K562 (cell line): ENCODE results near the gene RELA. TPM values are rescaled to one million over a fixed set of nuclear protein-coding genes. Genes with fewer than 3 reads are reported as not detected.

Source experiments
- ATAC-seq: fragments of 200-7000 bp; cut with Tn5 transposase; 3 replicates; pipeline ENCODE4 v1.9.1; 2020; ENCODE audit warnings: moderate library complexity
- BruUV-seq: library from RNA; stranded (reverse); fragments of 400-500 nt; replicated peaks from 2 replicates; lab custom pipeline; 2021; lab: Mats Ljungman, UMichigan
- CTCF ChIA-PET: fragments of 300-600 bp; formaldehyde crosslinking; extraction: SDS; loops from one replicate; lab custom pipeline; 2021; ENCODE audit warnings: low intra/inter-chr PET ratio; lab: Yijun Ruan, JAX
- POLR2A ChIA-PET: fragments of 300-600, 350-650 bp; sonication (Branson Sonifier 250); formaldehyde crosslinking; extraction: SDS; loops from one replicate; lab custom pipeline; 2021; ENCODE audit warnings: antibody characterized with exemption, inconsistent platforms; lab: Yijun Ruan, JAX
- DNase-seq, 4 experiments: peaks; one replicate each; pipeline versions ENCODE4 v3.0.0 to v3.0.0-alpha.2; 2011 to 2018; ENCODE audit warnings: low spot score in 3 of 4, mixed read lengths in 3 of 4; ENCODE audit errors: extremely low read depth in 1 of 4
- FAIRE-seq: peaks from 2 replicates; lab custom pipeline; 2011; peaks lifted over from hg19 to GRCh38; lab: Jason Lieb, UNC
- H2AFZ ChIP-seq: 2 replicates; pipeline ENCODE4 v1.6.0; 2011; ENCODE audit warnings: low read depth, low read length, control low read depth, inconsistent platforms
- H3K27ac ChIP-seq: fragments of 200-600 bp; 3 replicates; pipeline ENCODE4 v1.8.0; 2011; ENCODE audit warnings: low read depth, mild to moderate bottlenecking, control low read depth, inconsistent platforms, low read length, moderate library complexity, mixed read lengths; ENCODE audit errors: extremely low read depth
- H3K27me3 ChIP-seq, 2 experiments: fragments of 300-600 bp in 1 of 2; 2 replicates in 1 of 2; 3 replicates in 1 of 2; pipeline versions ENCODE4 v1.6.0 to v1.8.0; 2011; ENCODE audit warnings: inconsistent platforms in 2 of 2, low read length in 2 of 2, mild to moderate bottlenecking in 1 of 2, mixed read lengths in 1 of 2, moderate library complexity in 1 of 2; ENCODE audit not compliant: control insufficient read depth in 2 of 2, insufficient read depth in 2 of 2
- H3K36me3 ChIP-seq: fragments of 300-600 bp; 3 replicates; pipeline ENCODE4 v1.8.0; 2011; ENCODE audit warnings: mild to moderate bottlenecking, low read length, inconsistent platforms; ENCODE audit not compliant: control insufficient read depth, insufficient read depth
- H3K4me1 ChIP-seq, 2 experiments: fragments of 200-600 bp in 1 of 2; replicated peaks in 1 of 2; 2 replicates in 1 of 2; 3 replicates in 1 of 2; pipeline versions ENCODE4 v1.5.1 to v1.8.0; 2011; ENCODE audit warnings: inconsistent platforms in 2 of 2, low read length in 2 of 2, mild to moderate bottlenecking in 1 of 2, mixed read lengths in 1 of 2, moderate library complexity in 1 of 2; ENCODE audit not compliant: control insufficient read depth in 2 of 2, insufficient read depth in 2 of 2
- H3K4me2 ChIP-seq: 2 replicates; pipeline ENCODE4 v1.6.1; 2011; ENCODE audit warnings: low read length, control low read depth, inconsistent platforms, mixed read lengths; ENCODE audit not compliant: insufficient read depth
- H3K4me3 ChIP-seq: fragments of 200-600 bp; sonication (generic), shearing (Covaris generic); 2 replicates; pipeline ENCODE4 v1.5.1; 2016; ENCODE audit warnings: control low read depth, inconsistent platforms
- H3K79me2 ChIP-seq: fragments of 200-600 bp; 3 replicates; pipeline ENCODE4 v1.8.0; 2011; ENCODE audit warnings: low read length, inconsistent platforms; ENCODE audit not compliant: control insufficient read depth, insufficient read depth
- H3K9ac ChIP-seq, 2 experiments: 2 replicates each; pipeline versions ENCODE4 v1.6.0 to v1.6.1; 2011; ENCODE audit warnings: low read depth in 2 of 2, low read length in 2 of 2, control low read depth in 1 of 2, inconsistent platforms in 1 of 2, mild to moderate bottlenecking in 1 of 2, mixed read lengths in 1 of 2; ENCODE audit not compliant: insufficient read depth in 1 of 2
- H3K9me1 ChIP-seq: one replicate; pipeline ENCODE4 v1.6.0; 2011; ENCODE audit warnings: inconsistent platforms, mild to moderate bottlenecking, low read length, moderate library complexity; ENCODE audit not compliant: control insufficient read depth, insufficient read depth
- H3K9me3 ChIP-seq: replicated peaks from 2 replicates; pipeline ENCODE4 v1.5.1; 2011; ENCODE audit warnings: low read depth, low read length, inconsistent platforms; ENCODE audit not compliant: control insufficient read depth, insufficient read depth
- H4K20me1 ChIP-seq: replicated peaks from 2 replicates; pipeline ENCODE4 v1.6.1; 2011; ENCODE audit warnings: low read length, inconsistent platforms, mixed read lengths; ENCODE audit not compliant: control insufficient read depth, insufficient read depth
- GATAD2B ChIP-seq: fragments of 450-650 bp; IDR thresholded peaks from 2 replicates; pipeline ENCODE4 v1.6.1; 2017; ENCODE audit warnings: mild to moderate bottlenecking, borderline replicate concordance
- PBX2 ChIP-seq, 2 experiments: IDR thresholded peaks in 1 of 2; conservative IDR thresholded peaks in 1 of 2; 2 replicates each; pipeline ENCODE4 v1.6.1; 2016; ENCODE audit warnings: low read depth in 2 of 2, mild to moderate bottlenecking in 1 of 2, missing compliant biosample characterization in 1 of 2, missing genetic modification characterization in 1 of 2, moderate library complexity in 1 of 2
- PHF21A ChIP-seq: fragments of 450-650 bp; IDR thresholded peaks from 2 replicates; pipeline ENCODE4 v1.6.1; 2017; ENCODE audit warnings: low read depth, borderline replicate concordance
- SIN3A ChIP-seq, 2 experiments: fragments of 150-350 bp in 1 of 2; IDR thresholded peaks; 2 replicates each; pipeline ENCODE4 v1.6.1; 2011 to 2016; ENCODE audit warnings: borderline replicate concordance in 2 of 2, low read depth in 2 of 2, low read length in 2 of 2, mild to moderate bottlenecking in 2 of 2, moderate library complexity in 2 of 2; ENCODE audit not compliant: control insufficient read depth in 1 of 2
- STAG1 ChIP-seq: sonication (generic); formaldehyde crosslinking; IDR thresholded peaks from 2 replicates; pipeline ENCODE4 v1.5.0; 2020; ENCODE audit warnings: missing genetic modification reagents, borderline replicate concordance
- VEZF1 ChIP-seq: fragments of 200-800 bp; sonication (Bioruptor generic); IDR thresholded peaks from 2 replicates; pipeline ENCODE4 v1.6.1; 2017; ENCODE audit warnings: missing genetic modification characterization, missing compliant biosample characterization
- WHSC1 ChIP-seq: IDR thresholded peaks from one replicate; pipeline ENCODE4 v1.6.1; 2012; ENCODE audit warnings: low read length, control low read depth, inconsistent platforms
- ZNF280A ChIP-seq: fragments of 450-650 bp; IDR thresholded peaks from 2 replicates; pipeline ENCODE4 v1.6.1; 2018; ENCODE audit warnings: mild to moderate bottlenecking, low read depth; ENCODE audit not compliant: partially characterized antibody
- ZNF592 ChIP-seq: fragments of 450-650 bp; IDR thresholded peaks from 2 replicates; pipeline ENCODE4 v1.6.1; 2017; ENCODE audit warnings: antibody characterized with exemption, mild to moderate bottlenecking
- WGBS: fragments of 100-300 bp; shearing (Covaris generic); methylation state at CpG from one replicate; pipeline ENCODE4 v1.1.6; 2016; ENCODE audit warnings: low coverage, mixed read lengths; ENCODE audit not compliant: insufficient coverage; ENCODE audit errors: missing lambda C conversion rate; 5-methylcytosine and 5-hydroxymethylcytosine counted together
- in situ Hi-C: fragments of 300-500 bp; cut with MboI; formaldehyde crosslinking; loops from 4 replicates; pipeline ENCODE4 v1.15.0; 2018; ENCODE audit warnings: inconsistent platforms, mixed read lengths
- intact Hi-C: fragments of 100-400 bp; cut with micrococcal nuclease; formaldehyde crosslinking; loops from 2 replicates; pipeline ENCODE4 v1.14.2; 2022
- polyA plus RNA-seq, 8 experiments: library from polyadenylated mRNA; depleted of rRNA in 4 of 8; stranded (reverse) in 5 of 8; unstranded in 3 of 8; fragments of >200 nt; fragmentation: Nextera tagmentation in 2 of 8; fragmentation: Illumina TruSeq in 1 of 8; extraction: Ambion mirVana in 2 of 8; extraction: Trizol in 1 of 8; gene quantifications; 2 replicates each; pipeline versions ENCODE4 v1.2.1 to v1.2.3, GENCODE V29; 2011 to 2014; ENCODE audit warnings: inconsistent platforms in 1 of 8, missing spikeins in 1 of 8
- total RNA-seq, 7 experiments: library from RNA; depleted of rRNA in 6 of 7; stranded (reverse); fragments of >200 nt in 6 of 7; fragmentation: Illumina TruSeq in 2 of 7; extraction: Trizol in 2 of 7; gene quantifications; 2 replicates each; pipeline versions ENCODE4 v1.2.1 to v1.2.3, GENCODE V29; 2011 to 2021; ENCODE audit warnings: low replicate concordance in 1 of 7

Gene RELA
- total and polyA plus RNA-seq, 9 of the 15 experiments (the other 6 are each of a cell fraction or from before 2014, with no cell fraction given) = 6.0 to 67.4 (median 20.6) TPM

GRCh38 chr11:65662247-65662798, 393 bp downstream of the RELA start:
- no peak for FAIRE-seq
- 0 out of 2 replicates have a peak, but pooled peaks cover 4% of the 10 kb centered on the region for H4K20me1 ChIP-seq
- peak overlapping the region; percentile 99 for H3K4me2 ChIP-seq
- 0% methylated on average over 8 of the region's 29 CpGs for WGBS
- CTCF ChIA-PET = no interaction called here
- peak overlapping the region; percentile 58; the same call in 1 of the 2 replicates for H2AFZ ChIP-seq
- peaks cover 7 to 20% of the 10 kb centered on the region in 2 experiments; a peak in 4 of 5 replicates for H3K4me1 ChIP-seq
- in situ Hi-C loops (no loop called here), intact Hi-C loops (no loop called here)
- H3K9me1 ChIP-seq = peaks cover 5% of the 10 kb centered on the region
- H3K27ac ChIP-seq = peak overlapping the region; percentile 87
- peaks cover 25% of the 10 kb centered on the region for H3K79me2 ChIP-seq
- H3K27me3 ChIP-seq = no peaks in the 10 kb centered on the region
- POLR2A ChIA-PET = interaction anchor here (0.7 to 1.7 kb wide), 7 partner anchors 9 to 162 kb away, joined by 3 to 32 read pairs (median 5); partner anchors contain the start of gene SIPA1
- no peaks in the 10 kb centered on the region for H3K9me3 ChIP-seq
- ATAC-seq = peak; percentile 35
- no peak for DNase-seq
- H3K4me3 ChIP-seq = peak overlapping the region; percentile 92
- peaks cover 44% of the 10 kb centered on the region for H3K36me3 ChIP-seq
- TSS peak; percentile 59 for BruUV-seq
- peak overlapping the region; percentile 85 to 93 for H3K9ac ChIP-seq
- TF ChIP-seq VEZF1 (CRISPR knock-in tag) (peak; percentile 40; the same call in 1 of the 2 replicates), PHF21A (no peak), SIN3A (IDR thresholded peaks at IDR 0.05; ENCODE audit: borderline replicate concordance in 2 of 2, control insufficient read depth in 1 of 2, low read depth in 2 of 2, low read length in 2 of 2) (peak in 1 of 2 experiments; percentile 52; a peak in 1 of 4 replicates), WHSC1 (no peak), GATAD2B (no peak), PBX2 (CRISPR knock-in tag; IDR thresholded peaks at IDR 0.05; ENCODE audit: low read depth) (no peak), PBX2 (tag; conservative IDR thresholded peaks at IDR 0.05; ENCODE audit: low read depth) (no peak), ZNF592 (peak; percentile 15; the same call in 1 of the 2 replicates), ZNF280A (no peak), STAG1 (CRISPR knock-in tag) (peak; percentile 24; the same call in 1 of the 2 replicates)
